HepG2 (cell line): ENCODE results near the gene SLC38A4. TPM values are rescaled to one million over a fixed set of nuclear protein-coding genes. Genes with fewer than 3 reads are reported as not detected.

Source experiments
- ATAC-seq: fragments of 200-7000 bp; cut with Tn5 transposase; 3 replicates; pipeline ENCODE4 v1.9.1; 2020; ENCODE audit warnings: mild to moderate bottlenecking, moderate library complexity
- BruUV-seq: library from RNA; stranded (reverse); fragments of 400-500 nt; replicated peaks from 2 replicates; lab custom pipeline; 2021; lab: Mats Ljungman, UMichigan
- CTCF ChIA-PET: fragments of 300-600 bp; formaldehyde crosslinking; extraction: SDS; loops from one replicate; lab custom pipeline; 2021; ENCODE audit warnings: low total read pairs, inconsistent platforms, low intra/inter-chr PET ratio; lab: Yijun Ruan, JAX
- POLR2A ChIA-PET: fragments of 350-600 bp; sonication (Branson Sonifier 250); formaldehyde crosslinking; loops from one replicate; lab custom pipeline; 2020; ENCODE audit warnings: antibody characterized with exemption, inconsistent platforms; lab: Yijun Ruan, JAX
- DNase-seq: peaks from one replicate; pipeline ENCODE4 v3.0.0-alpha.2; 2015; ENCODE audit warnings: low spot score
- FAIRE-seq: peaks from 3 replicates; lab custom pipeline; 2011; peaks lifted over from hg19 to GRCh38; lab: Jason Lieb, UNC
- H2AFZ ChIP-seq: one replicate; pipeline ENCODE4 v1.6.1; 2011; ENCODE audit warnings: low read length, inconsistent platforms
- H3K27ac ChIP-seq: fragments of 300-600 bp; 3 replicates; pipeline ENCODE4 v1.8.0; 2011; ENCODE audit warnings: mixed run types, mild to moderate bottlenecking, mixed read lengths, low read length, inconsistent platforms; ENCODE audit not compliant: insufficient read depth; ENCODE audit errors: extremely low read length
- H3K27me3 ChIP-seq, 2 experiments: fragments of 200-600 bp in 1 of 2; 2 replicates in 1 of 2; 3 replicates in 1 of 2; pipeline versions ENCODE4 v1.6.0 to v1.8.0; 2011; ENCODE audit warnings: low read length in 2 of 2, mild to moderate bottlenecking in 2 of 2, moderate library complexity in 2 of 2, inconsistent platforms in 1 of 2; ENCODE audit not compliant: insufficient read depth in 2 of 2, control insufficient read depth in 1 of 2
- H3K36me3 ChIP-seq, 2 experiments: fragments of 200-600 bp in 1 of 2; replicated peaks in 1 of 2; 2 replicates in 1 of 2; 3 replicates in 1 of 2; pipeline versions ENCODE4 v1.5.1 to v1.8.0; 2011; ENCODE audit warnings: low read length in 2 of 2, inconsistent platforms in 1 of 2; ENCODE audit not compliant: insufficient read depth in 2 of 2, control insufficient read depth in 1 of 2
- H3K4me1 ChIP-seq: 2 replicates; pipeline ENCODE4 v1.5.1; 2012; ENCODE audit warnings: low read length, inconsistent platforms; ENCODE audit not compliant: insufficient read depth
- H3K4me2 ChIP-seq: 2 replicates; pipeline ENCODE4 v1.6.0; 2011; ENCODE audit warnings: low read depth, low read length, inconsistent platforms
- H3K4me3 ChIP-seq, 3 experiments: fragments of 200-600 bp in 1 of 3; sonication (generic), shearing (Covaris generic) in 1 of 3; replicated peaks in 1 of 3; 2 replicates each; pipeline ENCODE4 v1.5.1; 2011 to 2016; ENCODE audit warnings: low read length in 3 of 3, inconsistent platforms in 2 of 3, low read depth in 2 of 3, mild to moderate bottlenecking in 2 of 3, control low read depth in 1 of 3, mixed read lengths in 1 of 3; ENCODE audit not compliant: insufficient read depth in 1 of 3
- H3K79me2 ChIP-seq: one replicate; pipeline ENCODE4 v1.6.1; 2011; ENCODE audit warnings: low read length, inconsistent platforms; ENCODE audit not compliant: insufficient read depth
- H3K9ac ChIP-seq: 2 replicates; pipeline ENCODE4 v1.6.0; 2011; ENCODE audit warnings: mild to moderate bottlenecking, low read depth, low read length, inconsistent platforms; ENCODE audit not compliant: insufficient read depth
- H3K9me3 ChIP-seq: 2 replicates; pipeline ENCODE4 v1.5.1; 2012; ENCODE audit warnings: mild to moderate bottlenecking, low read length
- H4K20me1 ChIP-seq: 2 replicates; pipeline ENCODE4 v1.6.0; 2011; ENCODE audit warnings: inconsistent platforms, mild to moderate bottlenecking, low read length, moderate library complexity; ENCODE audit not compliant: insufficient read depth
- ATF3 ChIP-seq: sonication (generic); formaldehyde crosslinking; IDR thresholded peaks from 2 replicates; pipeline ENCODE4 v1.4.0; 2020; ENCODE audit warnings: missing genetic modification reagents
- GMEB1 ChIP-seq: sonication (generic); formaldehyde crosslinking; IDR thresholded peaks from 2 replicates; pipeline ENCODE4 v1.5.1; 2020; ENCODE audit warnings: missing genetic modification reagents, mild to moderate bottlenecking, borderline replicate concordance
- TGIF2 ChIP-seq: IDR thresholded peaks from 2 replicates; pipeline ENCODE4 v1.6.1; 2016; ENCODE audit warnings: control low read depth, missing compliant biosample characterization
- USF2 ChIP-seq, 2 experiments: sonication (generic) in 1 of 2; formaldehyde crosslinking in 1 of 2; IDR thresholded peaks; 2 replicates each; pipeline versions ENCODE4 v1.5.1 to v1.6.1; 2011 to 2020; ENCODE audit warnings: borderline replicate concordance in 1 of 2, low read depth in 1 of 2, low read length in 1 of 2, mild to moderate bottlenecking in 1 of 2, missing genetic modification reagents in 1 of 2, moderate library complexity in 1 of 2
- ZBED4 ChIP-seq: sonication (generic); formaldehyde crosslinking; IDR thresholded peaks from 2 replicates; pipeline ENCODE4 v1.4.0; 2020; ENCODE audit warnings: missing genetic modification reagents, borderline replicate concordance
- ZBTB4 ChIP-seq: sonication (generic); formaldehyde crosslinking; IDR thresholded peaks from 2 replicates; pipeline ENCODE4 v1.4.0; 2020; ENCODE audit warnings: missing genetic modification reagents, mild to moderate bottlenecking, borderline replicate concordance
- ZNF136 ChIP-seq: sonication (generic); formaldehyde crosslinking; IDR thresholded peaks from 2 replicates; pipeline ENCODE4 v1.8.1; 2022; ENCODE audit warnings: low read depth, mild to moderate bottlenecking, moderate library complexity, missing genetic modification reagents
- ZNF17 ChIP-seq: sonication (generic); formaldehyde crosslinking; IDR thresholded peaks from 2 replicates; pipeline ENCODE4 v1.5.0; 2020; ENCODE audit warnings: mild to moderate bottlenecking, missing genetic modification reagents
- ZNF691 ChIP-seq: sonication (generic); formaldehyde crosslinking; IDR thresholded peaks from 2 replicates; pipeline ENCODE4 v1.4.0; 2020; ENCODE audit warnings: missing genetic modification reagents, low read depth, mild to moderate bottlenecking, borderline replicate concordance
- in situ Hi-C: cut with HindIII; loops from 2 replicates; pipeline ENCODE4 v1.10.0; 2017; ENCODE audit warnings: low pct_unique_long_range_greater_than_20kb; ENCODE audit not compliant: extremely low pct_ligation_motif_present
- intact Hi-C: fragments of 100-400 bp; cut with micrococcal nuclease; formaldehyde crosslinking; loops from one replicate; pipeline ENCODE4 v1.10.0; 2022; ENCODE audit not compliant: unreplicated experiment
- polyA plus RNA-seq, 8 experiments: library from polyadenylated mRNA; depleted of rRNA in 3 of 8; stranded (reverse) in 7 of 8; unstranded in 1 of 8; fragments of >200 nt; fragmentation: Illumina TruSeq in 4 of 8; extraction: Trizol in 4 of 8; gene quantifications; 2 replicates each; pipeline versions ENCODE4 v1.2.1 to v1.2.3, GENCODE V29; 2011 to 2016; ENCODE audit warnings: low read depth in 4 of 8, missing spikeins in 1 of 8, mixed read lengths in 1 of 8; ENCODE audit not compliant: insufficient read depth in 1 of 8
- total RNA-seq, 5 experiments: library from RNA; depleted of rRNA; stranded (reverse); fragments of >200 nt; fragmentation: Illumina TruSeq; extraction: Trizol; gene quantifications; 2 replicates each; pipeline ENCODE4 v1.2.3, GENCODE V29; 2016; ENCODE audit warnings: low read depth in 1 of 5

SLC38A4 gene
- total and polyA plus RNA-seq, 2 of the 13 experiments (the other 11 are each of a cell fraction or from before 2014, with no cell fraction given) = 3.5 to 5.2 TPM

- TF ChIP-seq USF2 (IDR thresholded peaks at IDR 0.05; ENCODE audit: low read depth, low read length) = no peak
- TF ChIP-seq USF2 (CRISPR knock-in tag; IDR thresholded peaks at IDR 0.05; ENCODE audit: borderline replicate concordance) = no peak
- TF ChIP-seq ZNF691 (CRISPR knock-in tag) = no peak
- TF ChIP-seq ZBED4 = no peak
These were observed 46.3 kb upstream of the SLC38A4 start (continued) for GRCh38 chr12:46872135-46872534.

- Histone ChIP-seq H3K27me3 (no peaks in the 10 kb centered on the region), H3K79me2 (no peaks in the 10 kb centered on the region), H3K9me3 (0 out of 2 replicates have a peak, but pooled peaks cover 3% of the 10 kb centered on the region), H3K27ac (no peak overlapping the region), H3K4me3 (no peak overlapping the region), H3K36me3 (no peaks in the 10 kb centered on the region), H3K4me2 (no peak overlapping the region), H3K9ac (no peak overlapping the region), H2AFZ (no peak overlapping the region), H4K20me1 (no peaks in the 10 kb centered on the region), H3K4me1 (no peaks in the 10 kb centered on the region)
- in situ Hi-C loops = no loop called here
- CTCF ChIA-PET = no interaction called here
- POLR2A ChIA-PET = no interaction called here
- BruUV-seq = no TSS peak
- FAIRE-seq (no peak), DNase-seq (no peak), ATAC-seq (no peak)
- intact Hi-C loops = no loop called here
- TF ChIP-seq ATF3 (CRISPR knock-in tag) = no peak
- TF ChIP-seq TGIF2 = no peak
- TF ChIP-seq ZBTB4 (CRISPR knock-in tag) = no peak
- TF ChIP-seq ZNF136 (CRISPR knock-in tag) = no peak
- TF ChIP-seq GMEB1 = no peak
- TF ChIP-seq ZNF17 (CRISPR knock-in tag) = no peak
These were observed 39.5 kb upstream of the SLC38A4 start for GRCh38 chr12:46865311-46865710.
